ENCODE results near the gene HINT2. TPM values are rescaled to one million over a fixed set of nuclear protein-coding genes. Genes with fewer than 3 reads are reported as not detected.

The HINT2 gene
- total RNA-seq, 4 donors from 2014 or later, result 12.7 to 29.4 (median 18.7) TPM

- TF ChIP-seq EP300 (IDR thresholded peaks at IDR 0.05), result no peak
- TF ChIP-seq, protein P1, sequence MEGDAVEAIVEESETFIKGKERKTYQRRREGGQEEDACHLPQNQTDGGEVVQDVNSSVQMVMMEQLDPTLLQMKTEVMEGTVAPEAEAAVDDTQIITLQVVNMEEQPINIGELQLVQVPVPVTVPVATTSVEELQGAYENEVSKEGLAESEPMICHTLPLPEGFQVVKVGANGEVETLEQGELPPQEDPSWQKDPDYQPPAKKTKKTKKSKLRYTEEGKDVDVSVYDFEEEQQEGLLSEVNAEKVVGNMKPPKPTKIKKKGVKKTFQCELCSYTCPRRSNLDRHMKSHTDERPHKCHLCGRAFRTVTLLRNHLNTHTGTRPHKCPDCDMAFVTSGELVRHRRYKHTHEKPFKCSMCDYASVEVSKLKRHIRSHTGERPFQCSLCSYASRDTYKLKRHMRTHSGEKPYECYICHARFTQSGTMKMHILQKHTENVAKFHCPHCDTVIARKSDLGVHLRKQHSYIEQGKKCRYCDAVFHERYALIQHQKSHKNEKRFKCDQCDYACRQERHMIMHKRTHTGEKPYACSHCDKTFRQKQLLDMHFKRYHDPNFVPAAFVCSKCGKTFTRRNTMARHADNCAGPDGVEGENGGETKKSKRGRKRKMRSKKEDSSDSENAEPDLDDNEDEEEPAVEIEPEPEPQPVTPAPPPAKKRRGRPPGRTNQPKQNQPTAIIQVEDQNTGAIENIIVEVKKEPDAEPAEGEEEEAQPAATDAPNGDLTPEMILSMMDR (IDR thresholded peaks at IDR 0.05), result no peak
- TF ChIP-seq POLR2A (IDR thresholded peaks at IDR 0.05), result no peak
- TF ChIP-seq POLR2AphosphoS5 (IDR thresholded peaks at IDR 0.05), result no peak
- Histone ChIP-seq H3K4me1 (peaks cover 0 to 63% (median 21%) of the 10 kb centered on the region in 3 donors), H3K27ac (peak overlapping the region in 2 of 4 donors; percentile 11 to 52), H3K4me3 (no peak overlapping the region), H3K36me3 (peaks cover 0 to 17% of the 10 kb centered on the region in 2 donors), H3K9me3 (no peaks in the 10 kb centered on the region), H3K27me3 (no peaks in the 10 kb centered on the region)
- ATAC-seq, result no peak
- 69 to 90% methylated on average over 4 to 5 of the region's 5 CpGs for WGBS, 2 donors (ENCODE audit: low coverage in 1 of 2)
Measured at GRCh38 chr9:35832814-35833213, 18.0 kb upstream of the HINT2 start.

DNA sequence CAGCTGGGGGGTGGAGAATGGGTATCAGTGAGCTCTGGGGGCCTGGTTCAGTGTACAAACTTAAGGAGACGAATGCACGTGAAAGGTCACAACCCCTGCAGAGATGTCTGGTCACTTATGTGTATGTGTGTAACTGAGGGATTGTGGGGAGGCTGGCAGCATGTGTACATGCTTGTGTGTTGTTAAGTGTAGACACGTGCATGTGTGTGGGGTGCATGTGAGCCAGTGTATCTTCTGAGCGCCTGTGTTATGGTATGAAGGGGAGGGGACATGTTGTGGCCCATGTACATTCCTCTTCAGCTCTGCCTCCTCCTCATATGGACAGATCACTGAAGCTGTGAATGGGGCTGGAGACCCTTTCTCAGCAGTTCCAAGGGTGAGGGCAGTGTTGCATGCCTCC is 16.2 kb upstream of the HINT2 start:
- Histone ChIP-seq H3K27me3 (no peaks in the 10 kb centered on the region), H3K9me3 (no peaks in the 10 kb centered on the region), H3K36me3 (peaks cover 0 to 17% of the 10 kb centered on the region in 2 donors), H3K4me3 (no peak overlapping the region), H3K4me1 (peaks cover 0 to 75% (median 21%) of the 10 kb centered on the region in 3 donors), H3K27ac (no peak overlapping the region)
- TF ChIP-seq POLR2A (IDR thresholded peaks at IDR 0.05) (no peak), EP300 (IDR thresholded peaks at IDR 0.05) (no peak), POLR2AphosphoS5 (IDR thresholded peaks at IDR 0.05) (no peak)
- TF ChIP-seq, protein P1 (IDR thresholded peaks at IDR 0.05), result no peak
- ATAC-seq, result no peak
- 63 to 75% methylated on average over 3 to 4 of the region's 4 CpGs for WGBS, 2 donors (ENCODE audit: low coverage in 1 of 2)

DNA sequence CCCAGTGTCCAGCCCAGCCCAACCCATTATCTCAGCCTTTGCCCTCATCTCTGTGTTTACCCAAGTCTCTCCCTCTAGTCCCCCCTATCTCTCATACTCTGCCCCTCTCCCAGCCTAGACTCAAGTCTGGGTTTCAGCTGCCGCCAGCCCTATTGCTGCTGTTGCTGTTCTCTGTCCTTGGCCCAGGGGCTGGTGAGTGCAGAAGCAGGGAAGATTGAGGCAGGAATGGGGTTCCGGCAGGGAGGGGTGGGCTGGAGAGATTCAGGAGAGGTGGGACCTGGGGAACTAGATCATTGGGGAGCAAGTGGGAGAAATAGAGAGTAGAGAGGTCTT is 14.9 kb upstream of the HINT2 start:
- Histone ChIP-seq H3K27ac (peak overlapping the region; percentile 80 to 98 (median 96)), H3K27me3 (no peaks in the 10 kb centered on the region), H3K4me3 (peak overlapping the region; percentile 54 to 94), H3K9me3 (no peaks in the 10 kb centered on the region), H3K4me1 (peaks cover 0 to 75% (median 21%) of the 10 kb centered on the region in 3 donors), H3K36me3 (peaks cover 0 to 5% of the 10 kb centered on the region in 2 donors)
- 11% methylated on average over 1 of the region's 2 CpGs; no CpG with 5 or more reads in 1 of the 2 donors for WGBS, 2 donors (ENCODE audit: low coverage in 1 of 2)
- no peak for ATAC-seq
- TF ChIP-seq POLR2AphosphoS5 (IDR thresholded peaks at IDR 0.05) (no peak), POLR2A (IDR thresholded peaks at IDR 0.05) (no peak), EP300 (IDR thresholded peaks at IDR 0.05) (no peak)
- TF ChIP-seq, protein P1 (IDR thresholded peaks at IDR 0.05), result no peak

DNA sequence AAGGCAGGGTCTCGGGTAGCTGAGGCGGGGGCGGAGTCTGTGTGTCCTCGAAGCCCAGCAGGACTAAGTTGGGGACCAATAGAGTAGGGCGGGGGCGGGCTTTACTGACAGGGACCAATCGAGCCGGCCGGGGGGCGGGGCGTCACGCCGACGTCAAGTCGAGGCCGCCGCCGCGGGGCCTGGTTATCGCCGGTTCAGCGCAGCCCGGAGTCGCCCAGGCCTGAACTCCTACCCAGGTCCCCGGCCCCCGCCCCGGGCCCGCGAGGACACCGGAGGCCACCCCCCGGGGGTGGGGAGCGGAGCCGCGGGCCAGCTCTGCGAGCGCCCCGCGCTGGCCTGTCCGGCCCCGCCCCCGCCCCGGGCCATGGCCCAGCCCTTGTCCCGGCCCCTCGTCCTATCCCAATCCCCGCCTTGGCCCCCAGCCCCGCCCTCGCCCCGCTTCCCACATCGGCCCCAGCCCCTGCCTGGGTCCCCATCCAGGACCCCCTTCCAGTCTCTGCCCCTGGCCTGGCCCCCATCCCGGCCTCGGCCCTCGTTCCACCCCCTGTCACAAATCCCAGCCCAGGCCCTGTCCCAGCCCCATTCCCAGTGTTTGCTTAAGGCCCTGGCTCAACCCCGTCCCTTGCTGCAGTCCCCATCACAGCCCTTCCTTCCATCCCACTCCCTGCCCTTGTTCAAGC is 14.4 kb upstream of the HINT2 start, which contains the start of gene TMEM8B:
TSS of gene TMEM8B (plus strand) at position 145 of the 680 bp plus-strand sequence. CDS start at position 365, 220 bp downstream.
- 0% methylated on average over 8 of the region's 53 CpGs; no CpG with 5 or more reads in 1 of the 2 donors for WGBS, 2 donors (ENCODE audit: low coverage in 1 of 2)
- Histone ChIP-seq H3K4me3 (peak within 1 kb of the TSS; percentile 54 to 94), H3K27ac (peak within 1 kb of the TSS; percentile 80 to 98 (median 96)), H3K27me3 (no peaks in the 10 kb centered on the region), H3K36me3 (peaks cover 0 to 1% of the 10 kb centered on the region in 2 donors), H3K4me1 (peaks cover 0 to 70% (median 21%) of the 10 kb centered on the region in 3 donors), H3K9me3 (no peaks in the 10 kb centered on the region)
- no peak for TF ChIP-seq EP300 (IDR thresholded peaks at IDR 0.05)
- peak; percentile 20 to 64 for TF ChIP-seq POLR2A (IDR thresholded peaks at IDR 0.05)
- ATAC-seq, result peak; percentile 93

- ATAC-seq, result no peak
- Histone ChIP-seq H3K4me1 (peaks cover 0 to 65% (median 21%) of the 10 kb centered on the region in 3 donors), H3K4me3 (peak within 1 kb of the TSS; percentile 54 to 94), H3K27me3 (no peaks in the 10 kb centered on the region), H3K27ac (peak within 1 kb of the TSS; percentile 80 to 98 (median 96)), H3K9me3 (no peaks in the 10 kb centered on the region), H3K36me3 (no peaks in the 10 kb centered on the region)
- WGBS, 2 donors (ENCODE audit: low coverage in 1 of 2), result 3 to 4% methylated on average over 7 to 8 of the region's 21 CpGs
- TF ChIP-seq, protein P1 (IDR thresholded peaks at IDR 0.05), result no peak
- no peak for TF ChIP-seq POLR2AphosphoS5 (IDR thresholded peaks at IDR 0.05)
- TF ChIP-seq EP300 (IDR thresholded peaks at IDR 0.05), result no peak
- no peak for TF ChIP-seq POLR2A (IDR thresholded peaks at IDR 0.05)
Measured at GRCh38 chr9:35828716-35829083, 13.9 kb upstream of the HINT2 start, which contains the start of gene FAM221B. Gene FAM221B (minus strand): TSS chr9:35828732. CDS start chr9:35826161, 2,571 bp downstream.

Data from gastroesophageal sphincter (tissue), 4 donors.